PFSK-1 (cell line): Measurements from ENCODE around the gene UST.

Experiments used
- FOXP2 ChIP-seq: optimal IDR thresholded peaks from 2 replicates; pipeline ENCODE3; 2011; ENCODE audit warnings: borderline replicate concordance, control low read depth, inconsistent platforms; ENCODE audit not compliant: insufficient read depth; ENCODE audit errors: extremely low read length, extremely low read depth
- POLR2AphosphoS5 ChIP-seq: IDR thresholded peaks from 2 replicates; pipeline ENCODE4 v1.6.1; 2012; ENCODE audit warnings: low read depth, mild to moderate bottlenecking, control low read depth, low read length, moderate library complexity
- REST ChIP-seq, 2 experiments: IDR thresholded peaks; 2 replicates each; pipeline versions ENCODE4 v1.6.1 to v1.8.0; 2011 to 2012; ENCODE audit warnings: low read depth in 2 of 2, low read length in 2 of 2, control low read depth in 1 of 2, inconsistent platforms in 1 of 2, mild to moderate bottlenecking in 1 of 2, moderate library complexity in 1 of 2; ENCODE audit not compliant: insufficient read depth in 1 of 2
- SIN3A ChIP-seq: IDR thresholded peaks from 2 replicates; pipeline ENCODE4 v1.6.1; 2012; ENCODE audit warnings: mild to moderate bottlenecking, low read length, moderate library complexity, borderline replicate concordance; ENCODE audit not compliant: insufficient read depth
- TAF1 ChIP-seq: IDR thresholded peaks from 2 replicates; pipeline ENCODE4 v1.6.1; 2012; ENCODE audit warnings: low read length, control low read depth, borderline replicate concordance; ENCODE audit not compliant: insufficient read depth

UST gene

GRCh38 chr6:148963738-148964137, 216.9 kb downstream of the UST start:
- TF ChIP-seq POLR2AphosphoS5 (no peak), SIN3A (no peak), TAF1 (no peak), FOXP2 (no peak), REST (IDR thresholded peaks at IDR 0.05; ENCODE audit: insufficient read depth in 1 of 2, low read depth in 2 of 2, low read length in 2 of 2) (no peak)

GRCh38 chr6:148964467-148964866, 217.6 kb downstream of the UST start:
- TF ChIP-seq TAF1, result no peak
- no peak for TF ChIP-seq POLR2AphosphoS5
- no peak for TF ChIP-seq FOXP2
- no peak for TF ChIP-seq SIN3A
- TF ChIP-seq REST (IDR thresholded peaks at IDR 0.05; ENCODE audit: insufficient read depth in 1 of 2, low read depth in 2 of 2, low read length in 2 of 2), result no peak

GRCh38 chr6:148965287-148965686, 218.5 kb downstream of the UST start:
- TF ChIP-seq POLR2AphosphoS5 (no peak), TAF1 (no peak), SIN3A (no peak), FOXP2 (no peak), REST (IDR thresholded peaks at IDR 0.05; ENCODE audit: insufficient read depth in 1 of 2, low read depth in 2 of 2, low read length in 2 of 2) (no peak)

GRCh38 chr6:148967011-148967520, 220.2 kb downstream of the UST start:
- TF ChIP-seq SIN3A (no peak), POLR2AphosphoS5 (no peak), REST (IDR thresholded peaks at IDR 0.05; ENCODE audit: insufficient read depth in 1 of 2, low read depth in 2 of 2, low read length in 2 of 2) (no peak), TAF1 (no peak), FOXP2 (no peak)

GRCh38 chr6:148967541-148967956, 220.7 kb downstream of the UST start:
- TF ChIP-seq REST (IDR thresholded peaks at IDR 0.05; ENCODE audit: insufficient read depth in 1 of 2, low read depth in 2 of 2, low read length in 2 of 2) (no peak), POLR2AphosphoS5 (no peak)
